SK-N-SH (cell line): ENCODE data around the gene TMEM9.

Experiments used
- GABPA ChIP-seq: IDR thresholded peaks from 2 replicates; pipeline ENCODE4 v1.4.0; 2012; ENCODE audit warnings: low read depth, mild to moderate bottlenecking
- GATA2 ChIP-seq: sonication (generic); formaldehyde crosslinking; IDR thresholded peaks from 2 replicates; pipeline ENCODE4 v1.5.0; 2020; ENCODE audit warnings: mild to moderate bottlenecking, missing genetic modification reagents
- TF ChIP-seq, protein P1 (sequence below): fragments of 200-600 bp; sonication (generic); IDR thresholded peaks from 2 replicates; pipeline ENCODE4 v1.6.1; 2017; ENCODE audit warnings: antibody characterized with exemption, mild to moderate bottlenecking, moderate library complexity

DNA sequence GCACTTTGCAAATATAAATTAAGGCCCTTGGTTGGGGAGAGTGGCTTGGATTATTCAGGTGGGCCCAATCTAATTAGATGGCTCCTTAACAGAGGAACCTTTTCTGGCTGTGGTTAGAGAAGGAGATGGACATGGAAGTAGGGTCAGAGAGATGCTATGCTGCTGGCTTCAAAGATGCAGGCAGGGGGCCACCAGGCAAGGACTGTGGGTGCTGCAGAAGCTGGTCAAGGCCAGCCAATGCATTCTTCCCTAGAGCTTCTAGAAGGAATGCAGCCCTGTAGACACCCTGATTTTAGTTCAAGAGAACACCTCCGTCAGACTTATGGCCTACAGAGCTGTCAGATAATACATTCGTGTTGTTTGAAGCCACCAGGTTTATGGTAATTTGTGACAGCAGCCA is 3.7 kb upstream of the TMEM9 start:
- TF ChIP-seq GATA2 (CRISPR knock-in tag) (no peak), GABPA (no peak)
- TF ChIP-seq, protein P1, sequence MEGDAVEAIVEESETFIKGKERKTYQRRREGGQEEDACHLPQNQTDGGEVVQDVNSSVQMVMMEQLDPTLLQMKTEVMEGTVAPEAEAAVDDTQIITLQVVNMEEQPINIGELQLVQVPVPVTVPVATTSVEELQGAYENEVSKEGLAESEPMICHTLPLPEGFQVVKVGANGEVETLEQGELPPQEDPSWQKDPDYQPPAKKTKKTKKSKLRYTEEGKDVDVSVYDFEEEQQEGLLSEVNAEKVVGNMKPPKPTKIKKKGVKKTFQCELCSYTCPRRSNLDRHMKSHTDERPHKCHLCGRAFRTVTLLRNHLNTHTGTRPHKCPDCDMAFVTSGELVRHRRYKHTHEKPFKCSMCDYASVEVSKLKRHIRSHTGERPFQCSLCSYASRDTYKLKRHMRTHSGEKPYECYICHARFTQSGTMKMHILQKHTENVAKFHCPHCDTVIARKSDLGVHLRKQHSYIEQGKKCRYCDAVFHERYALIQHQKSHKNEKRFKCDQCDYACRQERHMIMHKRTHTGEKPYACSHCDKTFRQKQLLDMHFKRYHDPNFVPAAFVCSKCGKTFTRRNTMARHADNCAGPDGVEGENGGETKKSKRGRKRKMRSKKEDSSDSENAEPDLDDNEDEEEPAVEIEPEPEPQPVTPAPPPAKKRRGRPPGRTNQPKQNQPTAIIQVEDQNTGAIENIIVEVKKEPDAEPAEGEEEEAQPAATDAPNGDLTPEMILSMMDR, result no peak
